Kidney (tissue), 14 donors: ENCODE measurements around the gene GBA3. TPM values are rescaled to one million over a fixed set of nuclear protein-coding genes. Genes with fewer than 3 reads are reported as not detected.

Experiments
- DNase-seq, 5 donors: peaks; one replicate each; pipeline ENCODE4 v3.0.0-alpha.2; 2013 to 2020
- FAIRE-seq: peaks from 2 replicates; lab custom pipeline; 2012; peaks lifted over from hg19 to GRCh38; lab: Jason Lieb, UNC
- H3K27ac ChIP-seq, 2 donors: one replicate each; pipeline ENCODE4 v1.7.0; 2013; ENCODE audit warnings: low read depth in 2 of 2, low read length in 2 of 2, inconsistent platforms in 1 of 2
- H3K27me3 ChIP-seq: one replicate; pipeline ENCODE4 v1.7.1; 2013; ENCODE audit warnings: low read length, inconsistent platforms; ENCODE audit not compliant: control insufficient read depth, insufficient read depth
- H3K36me3 ChIP-seq, 3 donors: one replicate each; pipeline versions ENCODE4 v1.7.0 to v1.7.1; 2013; ENCODE audit warnings: low read length in 3 of 3, control low read depth in 1 of 3, inconsistent platforms in 1 of 3; ENCODE audit not compliant: insufficient read depth in 3 of 3, control insufficient read depth in 2 of 3
- H3K4me1 ChIP-seq, 3 donors: one replicate each; pipeline versions ENCODE4 v1.7.0 to v1.7.1; 2013; ENCODE audit warnings: low read length in 3 of 3, inconsistent platforms in 1 of 3, low read depth in 1 of 3; ENCODE audit not compliant: control insufficient read depth in 2 of 3, insufficient read depth in 2 of 3
- H3K4me3 ChIP-seq, 3 donors: one replicate each; pipeline versions ENCODE4 v1.7.0 to v1.8.1; 2013; ENCODE audit warnings: low read length in 3 of 3, control low read depth in 1 of 3, inconsistent platforms in 1 of 3
- H3K9ac ChIP-seq, 3 donors: one replicate each; pipeline versions ENCODE4 v1.7.0 to v1.7.1; 2013; ENCODE audit warnings: low read length in 3 of 3, control low read depth in 1 of 3, inconsistent platforms in 1 of 3
- H3K9me3 ChIP-seq, 3 donors: one replicate each; pipeline versions ENCODE4 v1.7.0 to v1.7.1; 2013; ENCODE audit warnings: low read length in 3 of 3, control low read depth in 1 of 3, inconsistent platforms in 1 of 3; ENCODE audit not compliant: control insufficient read depth in 2 of 3, insufficient read depth in 1 of 3
- intact Hi-C: fragments of 100-400 bp; cut with DNase I; formaldehyde crosslinking; loops from one replicate; pipeline ENCODE4 v1.11.1; 2022
- polyA plus RNA-seq: library from polyadenylated mRNA; stranded (reverse); fragments of 350-450 nt; fragmentation: Illumina TruSeq; extraction: RNeasy Lipid Tissue Mini Kit (QIAGEN cat#74804); gene quantifications from one replicate; pipeline ENCODE4 v1.2.3, GENCODE V29; 2014; ENCODE audit warnings: low read depth, low replicate concordance; ENCODE audit not compliant: insufficient read depth
- total RNA-seq: library from RNA; stranded (reverse); fragmentation: NEBNext Ultra II Directional; extraction: Animal tissue kit (Norgen Biotek cat#: 25700); gene quantifications from one replicate; pipeline ENCODE4 v1.2.1, GENCODE V29; 2021
- TF ChIP-seq, protein P1 (sequence below): IDR thresholded peaks from 3 replicates; pipeline ENCODE4 v1.5.1; 2012; ENCODE audit warnings: mild to moderate bottlenecking, moderate library complexity, borderline replicate concordance; ENCODE audit not compliant: insufficient read depth; ENCODE audit errors: extremely low read depth
- donor health status: control.
- donor health status: control.
- donor health status: control.
- donor health status: control.
- donor health status: control.
- donor health status: DM: yes; HTN: yes; CAD: no.
- donor health status: Normal renal cell carcinoma (clear cell type).

The GBA3 gene
- total and polyA plus RNA-seq, 2 donors from 2014 or later, result 40.9 to 59.0 TPM

DNA sequence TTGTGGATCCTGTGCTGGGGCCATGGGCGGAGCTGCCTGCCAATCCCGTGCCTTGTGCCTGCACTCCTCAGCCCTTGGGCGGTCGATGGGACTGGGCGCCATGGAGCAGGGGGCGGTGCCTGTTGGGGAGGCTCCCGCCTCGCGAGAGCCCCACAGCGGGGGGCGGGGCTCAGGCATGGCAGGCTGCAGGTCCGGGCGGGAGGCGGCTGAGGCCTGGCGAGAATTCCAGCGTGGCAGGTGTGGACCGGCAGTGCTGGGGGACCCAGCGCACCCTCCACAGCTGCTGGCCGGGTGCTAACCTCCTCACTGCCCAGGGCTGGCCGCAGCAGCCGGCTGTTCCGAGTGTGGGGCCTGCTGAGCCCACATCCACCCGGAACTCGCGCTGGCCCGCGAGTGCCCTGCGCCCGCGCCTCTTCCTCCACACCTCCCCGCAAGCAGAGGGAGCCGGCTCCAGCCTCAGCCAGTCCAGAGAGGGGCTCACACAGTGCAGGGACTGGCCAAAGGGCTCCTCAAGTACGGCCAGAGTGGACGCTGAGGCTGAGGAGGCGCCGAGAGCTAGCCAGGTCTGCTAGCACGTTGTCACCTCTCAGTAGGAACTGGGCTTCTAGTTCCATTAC, 85.9 kb downstream of the GBA3 start:
- intact Hi-C loops, result no loop called here
- H3K9me3 ChIP-seq, result no peaks in the 10 kb centered on the region
- DNase-seq (peak in 1 of 5 donors; percentile 71), FAIRE-seq (no peak)
- TF ChIP-seq, protein P1, sequence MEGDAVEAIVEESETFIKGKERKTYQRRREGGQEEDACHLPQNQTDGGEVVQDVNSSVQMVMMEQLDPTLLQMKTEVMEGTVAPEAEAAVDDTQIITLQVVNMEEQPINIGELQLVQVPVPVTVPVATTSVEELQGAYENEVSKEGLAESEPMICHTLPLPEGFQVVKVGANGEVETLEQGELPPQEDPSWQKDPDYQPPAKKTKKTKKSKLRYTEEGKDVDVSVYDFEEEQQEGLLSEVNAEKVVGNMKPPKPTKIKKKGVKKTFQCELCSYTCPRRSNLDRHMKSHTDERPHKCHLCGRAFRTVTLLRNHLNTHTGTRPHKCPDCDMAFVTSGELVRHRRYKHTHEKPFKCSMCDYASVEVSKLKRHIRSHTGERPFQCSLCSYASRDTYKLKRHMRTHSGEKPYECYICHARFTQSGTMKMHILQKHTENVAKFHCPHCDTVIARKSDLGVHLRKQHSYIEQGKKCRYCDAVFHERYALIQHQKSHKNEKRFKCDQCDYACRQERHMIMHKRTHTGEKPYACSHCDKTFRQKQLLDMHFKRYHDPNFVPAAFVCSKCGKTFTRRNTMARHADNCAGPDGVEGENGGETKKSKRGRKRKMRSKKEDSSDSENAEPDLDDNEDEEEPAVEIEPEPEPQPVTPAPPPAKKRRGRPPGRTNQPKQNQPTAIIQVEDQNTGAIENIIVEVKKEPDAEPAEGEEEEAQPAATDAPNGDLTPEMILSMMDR, result no peak
- no peaks in the 10 kb centered on the region for H3K4me1 ChIP-seq
- no peak overlapping the region for H3K9ac ChIP-seq
- H3K36me3 ChIP-seq, result peaks cover 0 to 2% (median 0%) of the 10 kb centered on the region in 3 donors
- H3K4me3 ChIP-seq, result no peak overlapping the region
- no peak overlapping the region for H3K27ac ChIP-seq
- no peaks in the 10 kb centered on the region for H3K27me3 ChIP-seq

- TF ChIP-seq, protein P1, result no peak
- Histone ChIP-seq H3K36me3 (peaks cover 0 to 2% (median 0%) of the 10 kb centered on the region in 3 donors), H3K27me3 (no peaks in the 10 kb centered on the region), H3K4me1 (no peaks in the 10 kb centered on the region), H3K9ac (no peak overlapping the region), H3K4me3 (no peak overlapping the region), H3K9me3 (no peaks in the 10 kb centered on the region), H3K27ac (no peak overlapping the region)
- no peak for DNase-seq
- intact Hi-C loops, result no loop called here
- FAIRE-seq, result no peak
Observed at GRCh38 chr4:22780317-22780716, 87.6 kb downstream of the GBA3 start.

DNA sequence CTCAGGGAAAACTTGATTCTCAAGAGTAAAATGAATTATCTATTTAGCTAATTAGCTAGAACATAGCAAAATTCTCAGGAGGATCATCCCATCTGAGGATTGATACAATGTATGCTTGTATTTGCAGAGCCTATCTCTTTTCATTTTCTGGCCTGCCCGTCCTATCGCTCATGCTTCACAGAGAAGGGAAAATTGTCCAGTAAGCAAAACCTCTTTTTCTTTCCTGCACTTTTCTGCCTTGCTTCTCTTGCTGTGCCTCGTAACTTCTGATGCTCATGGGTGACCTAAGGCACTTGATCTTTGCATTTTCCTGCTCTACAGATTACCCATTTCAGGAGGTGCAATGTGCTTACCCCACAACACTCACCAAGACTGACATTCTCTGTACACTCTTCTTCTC, 88.1 kb downstream of the GBA3 start:
- H3K9me3 ChIP-seq, result no peaks in the 10 kb centered on the region
- H3K27me3 ChIP-seq, result no peaks in the 10 kb centered on the region
- H3K4me3 ChIP-seq, result no peak overlapping the region
- no peak overlapping the region for H3K27ac ChIP-seq
- H3K36me3 ChIP-seq, result peaks cover 0 to 2% (median 0%) of the 10 kb centered on the region in 3 donors
- intact Hi-C loops, result no loop called here
- FAIRE-seq, result no peak
- no peak overlapping the region for H3K9ac ChIP-seq
- TF ChIP-seq, protein P1, result no peak
- no peaks in the 10 kb centered on the region for H3K4me1 ChIP-seq
- no peak for DNase-seq
